HG03159 (cell line): ENCODE data around the gene MYRFL.
"Not testable (repeated sequence)": the region's sequence is repeated elsewhere in the genome, so short reads cannot be mapped to it uniquely, and the experiment has no call there.

Source experiments
- ATAC-seq: cut with Tn5 transposase; IDR thresholded peaks from one replicate; pipeline ENCODE4 v1.9.1; 2021; ENCODE audit warnings: mild to moderate bottlenecking, moderate library complexity; ENCODE audit not compliant: unreplicated experiment

The MYRFL gene

DNA sequence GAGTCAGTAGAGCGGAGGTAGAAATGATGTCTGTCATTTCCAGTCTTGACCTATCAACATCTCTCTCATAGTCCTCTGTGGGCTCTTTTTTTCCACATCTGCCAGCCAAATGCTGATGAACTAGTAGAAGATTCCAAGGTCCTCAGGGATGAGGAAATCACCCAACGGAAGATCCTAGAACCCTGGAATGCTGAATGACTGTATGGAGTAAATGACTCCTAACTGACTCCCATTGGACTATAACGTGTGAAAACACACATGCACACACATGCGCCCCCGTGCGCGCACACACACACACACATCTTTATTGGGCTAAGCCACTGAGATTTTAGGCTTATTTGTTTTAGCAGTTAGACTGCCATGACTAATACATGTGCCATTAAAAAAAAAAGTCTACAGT, 159.2 kb downstream of the MYRFL start:
- no peak for ATAC-seq

GRCh38 chr12:69985656-69986055, 160.6 kb downstream of the MYRFL start:
- peak; percentile 91 for ATAC-seq

- no peak for ATAC-seq
Measured at GRCh38 chr12:69986114-69986513, 161.1 kb downstream of the MYRFL start.

DNA sequence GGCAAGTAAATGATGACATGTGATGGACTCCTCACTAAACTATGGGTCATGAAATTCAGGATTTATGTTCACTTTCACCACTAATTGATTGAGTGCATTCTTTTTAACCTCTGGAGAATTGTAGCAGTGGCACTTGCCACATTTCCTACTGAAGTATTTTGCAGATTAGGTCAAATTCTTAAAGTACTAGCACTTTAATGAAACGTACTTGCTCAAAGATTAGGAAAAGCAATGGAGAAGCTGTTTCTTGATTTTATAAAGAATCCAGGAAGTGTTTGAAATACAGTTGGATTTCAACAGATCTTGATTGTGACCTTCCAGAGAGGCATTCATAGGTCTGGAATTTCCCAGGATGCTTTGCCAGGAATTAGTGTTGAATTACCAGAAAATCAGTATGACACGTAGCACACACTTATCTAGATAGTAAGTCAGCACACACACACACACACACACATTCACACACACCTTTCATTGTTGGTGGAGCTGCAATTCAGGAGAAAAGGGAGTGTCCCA, 162.6 kb downstream of the MYRFL start:
- ATAC-seq: no peak

DNA sequence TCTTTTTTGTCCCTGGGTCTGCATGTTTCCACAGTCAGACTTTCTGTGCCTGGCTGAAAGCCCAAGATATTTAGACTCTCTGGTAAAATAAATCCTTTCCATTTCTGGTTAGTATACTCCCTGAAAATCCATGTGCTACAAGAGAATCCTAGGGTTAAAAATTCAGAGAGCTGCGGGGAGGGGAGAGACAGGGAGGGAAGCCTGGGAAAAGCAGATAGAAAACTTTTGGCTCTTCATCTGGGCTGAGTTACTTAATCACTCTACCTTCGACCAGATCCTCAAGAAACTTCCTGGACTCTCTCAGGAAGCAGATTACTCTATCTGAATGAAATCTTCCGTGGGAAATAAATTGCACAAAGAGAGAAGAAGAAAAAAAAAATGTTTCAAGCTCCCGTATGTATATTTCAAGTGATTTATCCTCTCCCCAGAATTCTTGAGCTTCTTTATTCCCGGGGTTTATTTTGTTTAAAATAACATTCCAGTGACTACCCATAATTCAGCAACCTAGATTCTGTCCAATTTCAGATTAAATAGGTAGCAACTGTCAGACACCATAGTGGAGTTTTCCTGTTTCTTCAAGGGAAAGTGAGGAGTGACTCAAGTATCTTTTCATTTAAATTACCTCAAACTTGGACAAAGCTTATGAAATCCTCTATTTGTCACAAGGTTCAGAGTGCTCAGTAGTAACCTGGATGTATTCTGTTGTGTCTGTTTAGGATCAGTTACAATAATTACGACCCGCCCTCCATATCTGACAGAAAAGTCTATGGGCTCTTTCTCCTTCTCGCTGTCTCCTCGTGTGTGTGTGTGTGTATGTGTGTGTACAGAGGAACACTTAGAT, 163.7 kb downstream of the MYRFL start:
- ATAC-seq: no peak

DNA sequence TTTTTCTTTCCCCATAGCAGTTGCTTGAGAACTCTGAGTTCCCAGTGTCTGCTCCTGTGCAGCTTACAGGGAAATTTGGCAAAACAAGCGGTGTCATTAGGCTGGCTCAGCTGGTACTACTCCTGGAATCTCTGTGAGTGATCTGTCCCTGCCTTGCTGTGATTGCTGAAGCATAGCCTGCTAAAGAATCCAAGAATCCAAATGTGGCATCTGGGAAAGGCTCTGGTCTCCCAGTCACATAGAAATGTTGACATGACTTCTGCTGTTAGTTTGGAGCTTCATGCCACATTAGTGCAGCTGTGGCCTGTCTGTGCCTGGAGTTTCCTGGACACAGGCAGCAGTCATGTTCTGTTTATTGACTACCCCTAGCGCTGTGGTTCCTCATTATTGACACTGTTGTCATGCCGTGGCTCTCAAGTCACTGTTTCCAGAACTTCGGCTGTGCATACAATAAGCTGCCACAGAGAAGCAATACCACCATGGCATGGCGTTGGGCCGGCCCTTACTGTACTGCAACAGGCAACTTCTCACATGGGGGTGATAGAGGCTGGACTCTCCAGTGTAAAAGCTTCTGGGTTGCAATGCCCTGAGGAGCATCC, 166.8 kb downstream of the MYRFL start:
- no peak for ATAC-seq

- no peak for ATAC-seq
Measured at GRCh38 chr12:69993433-69993832, 168.4 kb downstream of the MYRFL start.

DNA sequence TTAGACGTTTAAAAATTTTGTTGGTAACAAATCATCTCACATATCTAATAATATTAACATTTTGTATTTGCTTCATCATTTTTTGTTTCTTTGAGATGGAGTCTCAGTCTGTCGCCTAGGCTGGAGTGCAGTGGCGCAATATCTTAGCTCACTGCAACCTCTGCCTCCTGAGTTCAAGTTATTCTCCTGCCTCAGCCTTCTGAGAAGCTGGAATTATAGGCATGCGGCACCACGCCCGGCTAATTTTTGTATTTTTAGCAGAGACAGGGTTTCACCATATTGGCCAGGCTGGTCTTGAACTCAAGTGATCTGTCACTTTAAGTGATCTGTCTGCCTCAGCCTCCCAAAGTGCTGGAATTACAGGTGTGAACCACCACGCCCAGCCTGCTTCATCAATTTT, 169.1 kb downstream of the MYRFL start:
- not testable (repeated sequence) for ATAC-seq

DNA sequence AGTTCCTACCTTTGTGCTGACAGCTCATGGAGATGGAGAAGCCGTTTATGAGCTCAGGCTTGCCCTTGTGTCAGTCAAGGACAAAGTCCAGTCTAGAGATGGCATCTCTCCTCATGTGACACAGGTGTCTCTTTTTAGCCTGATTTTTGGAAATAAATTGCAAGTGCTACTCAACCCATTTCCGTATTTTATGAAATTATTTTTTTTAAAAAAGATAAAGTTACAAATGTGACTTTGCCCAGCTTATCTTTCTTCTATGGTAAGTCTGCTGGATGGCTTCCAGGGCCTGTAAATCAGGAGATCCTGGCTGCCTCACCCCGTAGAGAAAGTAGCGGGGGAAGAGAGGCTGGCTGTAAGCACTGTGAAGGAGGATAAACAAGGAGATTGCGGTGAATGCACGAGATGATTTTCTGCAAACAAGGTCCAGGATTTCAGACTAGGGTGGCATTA, 169.7 kb downstream of the MYRFL start:
- no peak for ATAC-seq

DNA sequence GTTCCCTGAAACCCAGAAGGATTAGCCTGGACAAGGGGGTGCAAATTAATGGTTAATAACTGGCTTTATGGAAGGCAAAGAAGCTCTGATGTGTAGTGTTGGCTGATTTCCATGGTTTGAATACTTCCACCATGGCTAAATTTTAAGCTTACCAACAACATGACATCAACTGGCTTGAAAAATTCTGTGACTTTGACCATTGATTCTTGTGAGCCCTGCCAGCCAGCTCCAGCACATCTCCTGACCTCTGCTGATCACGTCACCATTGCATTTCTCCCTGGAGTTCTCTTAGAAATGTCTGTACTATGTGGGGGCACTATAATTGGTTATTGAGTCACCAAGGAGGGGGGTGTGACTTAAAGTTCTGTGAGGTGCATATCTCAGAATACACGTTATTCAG, 171.2 kb downstream of the MYRFL start:
- no peak for ATAC-seq

GRCh38 chr12:69996722-69997121, 171.7 kb downstream of the MYRFL start:
- ATAC-seq: no peak

DNA sequence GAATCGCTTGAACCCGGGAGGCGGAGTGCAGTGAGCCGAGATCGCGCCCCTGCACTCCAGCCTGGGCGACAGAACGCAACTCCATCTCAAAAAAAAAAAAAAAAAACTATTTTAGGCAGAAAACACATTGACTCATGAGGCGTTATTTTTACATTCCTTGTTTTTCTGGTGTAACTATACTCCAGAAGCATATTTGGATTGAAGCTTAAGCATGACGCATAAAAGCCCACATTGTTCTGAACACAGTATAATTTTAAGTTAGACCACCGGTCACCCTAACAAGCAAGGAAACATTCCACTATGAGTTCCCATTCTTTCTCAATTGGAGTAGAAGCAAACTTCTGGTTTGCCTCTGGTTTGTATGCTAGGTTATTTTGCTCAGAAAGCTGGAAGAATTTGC, 173.0 kb downstream of the MYRFL start:
- ATAC-seq: no peak

DNA sequence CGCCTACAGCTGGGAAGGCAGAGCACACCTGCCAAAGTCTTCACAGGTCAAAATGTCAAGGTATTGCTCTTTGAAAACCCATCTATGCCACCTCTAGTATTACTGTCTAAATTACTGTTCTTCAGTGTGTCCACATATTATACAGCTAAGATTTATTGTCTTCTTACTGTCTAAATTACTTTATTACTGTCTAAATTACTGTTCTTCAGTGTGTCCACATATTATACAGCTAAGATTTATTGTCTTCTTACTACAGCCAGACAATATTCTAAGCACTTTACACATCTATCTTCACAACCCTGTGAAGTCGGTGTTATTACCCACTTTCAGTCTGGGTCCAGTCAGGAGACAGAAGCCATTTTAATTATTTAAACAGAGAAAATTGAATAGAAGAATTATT, 173.9 kb downstream of the MYRFL start:
- no peak for ATAC-seq

GRCh38 chr12:69999561-69999960, 174.5 kb downstream of the MYRFL start:
- no peak for ATAC-seq

- ATAC-seq: no peak
Measured at GRCh38 chr12:70002097-70002911, 177.3 kb downstream of the MYRFL start.

GRCh38 chr12:70002912-70003255, 177.9 kb downstream of the MYRFL start:
- ATAC-seq: no peak

DNA sequence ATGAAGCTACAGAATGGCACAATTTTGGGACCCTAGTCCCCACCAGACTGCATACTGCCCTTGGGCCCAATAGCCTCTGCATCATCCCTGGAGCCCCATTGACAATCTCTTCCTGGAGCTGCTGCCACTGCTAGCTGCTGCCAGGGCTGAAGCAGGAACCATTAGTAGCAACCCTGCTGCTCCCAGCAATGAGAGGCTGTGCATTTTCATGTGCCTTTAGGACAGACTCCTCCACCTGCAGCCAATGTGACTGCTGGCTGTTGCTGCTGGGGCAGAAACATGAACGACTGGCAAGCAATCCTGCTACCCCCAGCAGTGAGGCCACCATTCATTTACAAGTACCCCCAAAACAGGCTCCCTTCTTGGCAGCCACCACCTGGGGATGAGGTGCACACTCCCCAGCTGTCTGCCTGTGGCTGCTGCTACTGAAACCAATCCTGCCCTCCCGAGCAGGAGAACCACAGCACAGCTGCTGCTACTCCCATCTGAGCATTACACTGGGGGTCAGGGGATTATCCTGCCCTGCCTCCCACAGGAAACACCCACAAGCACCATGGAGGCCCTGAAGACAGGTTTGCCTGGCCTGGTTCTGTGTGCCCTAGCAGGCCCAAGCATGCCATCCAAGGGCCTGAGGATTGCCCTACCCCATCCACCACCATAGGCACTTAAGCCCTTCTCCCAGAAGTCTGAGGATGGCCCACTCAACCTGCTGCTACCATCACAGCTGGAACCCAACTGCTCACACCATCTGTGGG, 181.0 kb downstream of the MYRFL start:
- ATAC-seq: no peak

GRCh38 chr12:70006619-70006973, 181.6 kb downstream of the MYRFL start:
- no peak for ATAC-seq

DNA sequence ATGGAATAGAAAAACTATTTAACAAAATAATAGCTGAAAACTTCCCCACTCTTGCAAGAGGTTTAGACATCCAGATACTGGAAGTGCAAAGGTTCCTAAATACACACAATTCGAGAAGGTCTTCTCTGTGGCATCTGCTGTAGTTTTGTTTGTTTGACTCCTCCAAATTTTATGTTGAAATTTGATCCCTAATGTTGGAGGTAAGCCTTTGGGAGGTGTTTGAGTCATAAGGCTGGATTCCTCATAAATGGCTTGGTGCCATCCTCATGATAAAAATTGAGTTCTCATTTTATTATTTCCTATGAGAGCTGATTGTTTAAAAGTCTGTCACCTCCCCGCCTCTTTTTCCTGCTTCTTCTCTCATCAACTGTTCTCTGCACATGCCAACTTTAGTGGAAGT, 182.7 kb downstream of the MYRFL start:
- no peak for ATAC-seq
